CD4-positive, alpha-beta memory T cell (primary cell): ENCODE results near the gene IL17RA. TPM values are rescaled to one million over a fixed set of nuclear protein-coding genes. Genes with fewer than 3 reads are reported as not detected.

Experiments used
- CTCF ChIA-PET: fragments of 350-600 bp; sonication (Branson Sonifier 250); formaldehyde crosslinking; loops from one replicate; lab custom pipeline; 2021; ENCODE audit warnings: inconsistent platforms; ENCODE audit not compliant: partially characterized antibody; lab: Charles Lee
- POLR2A ChIA-PET: fragments of 350-600 bp; sonication (Branson Sonifier 250); formaldehyde crosslinking; loops from one replicate; lab custom pipeline; 2021; ENCODE audit not compliant: partially characterized antibody; lab: Charles Lee
- DNase-seq, 5 donors: peaks; one replicate each; pipeline versions ENCODE4 v3.0.0 to v3.0.0-alpha.2; 2020 to 2022; ENCODE audit warnings: mixed read lengths in 1 of 5
- H3K27ac ChIP-seq: one replicate; pipeline ENCODE4 v1.7.0; 2013; ENCODE audit warnings: low read depth, low read length
- H3K27me3 ChIP-seq: 2 replicates; pipeline ENCODE4 v1.7.0; 2013; ENCODE audit warnings: mild to moderate bottlenecking, low read length, moderate library complexity; ENCODE audit not compliant: insufficient read depth
- H3K36me3 ChIP-seq: 2 replicates; pipeline ENCODE4 v1.7.0; 2013; ENCODE audit warnings: mild to moderate bottlenecking, low read length, moderate library complexity; ENCODE audit not compliant: insufficient read depth
- H3K4me1 ChIP-seq: 2 replicates; pipeline ENCODE4 v1.7.0; 2013; ENCODE audit warnings: mild to moderate bottlenecking, low read length, moderate library complexity; ENCODE audit not compliant: insufficient read depth
- H3K4me3 ChIP-seq, 2 donors: one replicate each; pipeline ENCODE4 v1.7.0; 2013; ENCODE audit warnings: low read length in 2 of 2, mild to moderate bottlenecking in 1 of 2
- H3K9me3 ChIP-seq, 2 donors: one replicate each; pipeline ENCODE4 v1.7.0; 2013; ENCODE audit warnings: low read length in 2 of 2, control low read depth in 1 of 2; ENCODE audit not compliant: control insufficient read depth in 1 of 2
- H3K27ac Mint-ChIP-seq, 7 donors: one replicate each; pipeline ENCODE4 v1.8.0; 2020 to 2021; ENCODE audit warnings: mixed read lengths in 7 of 7, mild to moderate bottlenecking in 6 of 7, inconsistent platforms in 3 of 7, moderate library complexity in 3 of 7
- H3K27me3 Mint-ChIP-seq, 2 donors: one replicate each; pipeline ENCODE4 v1.8.0; 2020 to 2021; ENCODE audit warnings: mixed read lengths in 2 of 2
- H3K36me3 Mint-ChIP-seq, 2 donors: one replicate each; pipeline ENCODE4 v1.8.0; 2020 to 2021; ENCODE audit warnings: mixed read lengths in 2 of 2, inconsistent platforms in 1 of 2, mild to moderate bottlenecking in 1 of 2
- H3K4me1 Mint-ChIP-seq, 4 donors: one replicate each; pipeline ENCODE4 v1.8.0; 2020 to 2021; ENCODE audit warnings: mixed read lengths in 4 of 4, mild to moderate bottlenecking in 1 of 4
- H3K4me3 Mint-ChIP-seq, 8 donors: one replicate each; pipeline ENCODE4 v1.8.0; 2020 to 2021; ENCODE audit warnings: mixed read lengths in 8 of 8, mild to moderate bottlenecking in 7 of 8, moderate library complexity in 6 of 8, inconsistent platforms in 3 of 8
- H3K9me3 Mint-ChIP-seq, 8 donors: one replicate each; pipeline ENCODE4 v1.8.0; 2020 to 2021; ENCODE audit warnings: mixed read lengths in 8 of 8, mild to moderate bottlenecking in 5 of 8, inconsistent platforms in 3 of 8, moderate library complexity in 1 of 8
- intact Hi-C: fragments of 100-400 bp; cut with micrococcal nuclease; formaldehyde crosslinking; loops from one replicate; pipeline ENCODE4 v1.15.1; 2023
- polyA plus RNA-seq, 2 donors: library from polyadenylated mRNA; unstranded; fragments of 300-500 nt; fragmentation: Illumina TruSeq; gene quantifications; one replicate each; pipeline ENCODE4 v1.2.3, GENCODE V29; 2021
- total RNA-seq, 2 experiments: library from RNA; stranded (reverse); gene quantifications; one replicate each; pipeline ENCODE4 v1.2.3, GENCODE V29; 2021

The IL17RA gene
- total and polyA plus RNA-seq, 4 experiments from 2014 or later: 19.8 to 77.2 (median 55.7) TPM

- H3K27me3 Mint-ChIP-seq: no peaks in the 10 kb centered on the region
- ChIA-PET POLR2A (interaction anchor here (1.1 kb wide), 1 partner anchor 17 kb away, joined by 3 read pairs; no protein-coding TSS in a partner anchor), CTCF (no interaction called here)
- no peak overlapping the region for H3K4me3 ChIP-seq
- intact Hi-C loops: no loop called here
- H3K4me1 ChIP-seq: peaks cover 51% of the 10 kb centered on the region
- no peak overlapping the region for H3K27ac ChIP-seq
- H3K27ac Mint-ChIP-seq: peak overlapping the region in 4 of 7 donors; percentile 59 to 75 (median 66)
- H3K9me3 Mint-ChIP-seq: no peaks in the 10 kb centered on the region
- peaks cover 92% of the 10 kb centered on the region for H3K36me3 ChIP-seq
- H3K4me3 Mint-ChIP-seq: no peak overlapping the region
- peaks cover 56 to 72% of the 10 kb centered on the region in 2 donors for H3K36me3 Mint-ChIP-seq
- no peaks in the 10 kb centered on the region for H3K27me3 ChIP-seq
- H3K9me3 ChIP-seq: no peaks in the 10 kb centered on the region
- no peak for DNase-seq
- H3K4me1 Mint-ChIP-seq: peaks cover 31 to 72% (median 54%) of the 10 kb centered on the region in 4 donors
These were observed 19.6 kb downstream of the IL17RA start for GRCh38 chr22:17104336-17104935.

GRCh38 chr22:17105143-17106129, 20.6 kb downstream of the IL17RA start:
- no peaks in the 10 kb centered on the region for H3K9me3 Mint-ChIP-seq
- H3K27ac ChIP-seq: no peak overlapping the region

GRCh38 chr22:17106161-17106784, 21.5 kb downstream of the IL17RA start:
- H3K4me1 Mint-ChIP-seq: peaks cover 28 to 63% (median 45%) of the 10 kb centered on the region in 4 donors
- Histone ChIP-seq H3K36me3 (peaks cover 79% of the 10 kb centered on the region), H3K27me3 (no peaks in the 10 kb centered on the region), H3K4me3 (no peak overlapping the region), H3K27ac (no peak overlapping the region), H3K9me3 (no peaks in the 10 kb centered on the region), H3K4me1 (peaks cover 33% of the 10 kb centered on the region)
- peak overlapping the region; percentile 64 to 87 (median 72) for H3K4me3 Mint-ChIP-seq
- DNase-seq: no peak
- ChIA-PET CTCF (interaction anchor here (0.8 to 1.8 kb wide), 6 partner anchors 9 to 396 kb away, joined by 3 to 6 read pairs (median 3); no protein-coding TSS in a partner anchor), POLR2A (interaction anchor here (1.1 to 1.9 kb wide), 5 partner anchors 11 to 52 kb away, joined by 3 to 18 read pairs (median 5); partner anchors contain the start of gene IL17RA)
- H3K27me3 Mint-ChIP-seq: no peaks in the 10 kb centered on the region
- H3K9me3 Mint-ChIP-seq: no peaks in the 10 kb centered on the region
- peak overlapping the region; percentile 48 to 85 (median 82) for H3K27ac Mint-ChIP-seq
- H3K36me3 Mint-ChIP-seq: peaks cover 52 to 69% of the 10 kb centered on the region in 2 donors
- intact Hi-C loops: loop anchor here (2.0 kb wide), 1 partner anchor 19 kb away; no protein-coding TSS in a partner anchor

More at GRCh38 chr22:17105143-17106129, 20.6 kb downstream of the IL17RA start:
- intact Hi-C loops: loop anchor here (2.0 kb wide), 1 partner anchor 19 kb away; no protein-coding TSS in a partner anchor
- H3K4me1 ChIP-seq: peaks cover 41% of the 10 kb centered on the region
- peak overlapping the region in 1 of 8 donors; percentile 78 for H3K4me3 Mint-ChIP-seq
- no peak for DNase-seq
- peaks cover 55 to 69% of the 10 kb centered on the region in 2 donors for H3K36me3 Mint-ChIP-seq
- H3K4me1 Mint-ChIP-seq: peaks cover 31 to 67% (median 49%) of the 10 kb centered on the region in 4 donors
- H3K36me3 ChIP-seq: peaks cover 87% of the 10 kb centered on the region
- no peak overlapping the region for H3K4me3 ChIP-seq
- POLR2A ChIA-PET: interaction anchor here (1.1 to 1.9 kb wide), 3 partner anchors 12 to 21 kb away, joined by 3 to 17 read pairs (median 5); partner anchors contain the start of gene IL17RA
- no peaks in the 10 kb centered on the region for H3K27me3 ChIP-seq
- H3K27ac Mint-ChIP-seq: peak overlapping the region in 5 of 7 donors; percentile 15 to 85 (median 62)
- CTCF ChIA-PET: interaction anchor here (0.9 kb wide), 1 partner anchor 8 kb away, joined by 3 read pairs; no protein-coding TSS in a partner anchor
- H3K9me3 ChIP-seq: no peaks in the 10 kb centered on the region
- no peaks in the 10 kb centered on the region for H3K27me3 Mint-ChIP-seq

GRCh38 chr22:17106785-17107546, 22.2 kb downstream of the IL17RA start:
- Mint-ChIP-seq H3K27me3 (no peaks in the 10 kb centered on the region), H3K9me3 (no peaks in the 10 kb centered on the region), H3K36me3 (peaks cover 45 to 64% of the 10 kb centered on the region in 2 donors), H3K4me3 (peak overlapping the region; percentile 64 to 87 (median 72)), H3K4me1 (peaks cover 23 to 61% (median 43%) of the 10 kb centered on the region in 4 donors), H3K27ac (peak overlapping the region; percentile 73 to 85 (median 84))
- H3K27ac ChIP-seq: no peak overlapping the region
- H3K4me1 ChIP-seq: peaks cover 28% of the 10 kb centered on the region
- peaks cover 72% of the 10 kb centered on the region for H3K36me3 ChIP-seq
- peak in 1 of 5 donors; percentile 17 for DNase-seq
- ChIA-PET POLR2A (interaction anchor here (1.0 to 1.9 kb wide), 6 partner anchors 8 to 51 kb away, joined by 3 to 18 read pairs (median 6); partner anchors contain the start of gene IL17RA), CTCF (interaction anchor here (0.8 to 1.8 kb wide), 7 partner anchors 10 to 395 kb away, joined by 3 to 6 read pairs (median 3); no protein-coding TSS in a partner anchor)
- intact Hi-C loops: loop anchor here (2.0 kb wide), 1 partner anchor 20 kb away; no protein-coding TSS in a partner anchor
- no peaks in the 10 kb centered on the region for H3K27me3 ChIP-seq
- H3K9me3 ChIP-seq: no peaks in the 10 kb centered on the region
- H3K4me3 ChIP-seq: no peak overlapping the region

- no peak for DNase-seq
- CTCF ChIA-PET: interaction anchor here (0.7 to 1.8 kb wide), 8 partner anchors 9 to 394 kb away, joined by 3 to 6 read pairs (median 4); no protein-coding TSS in a partner anchor
- intact Hi-C loops: loop anchor here (2.0 kb wide), 1 partner anchor 21 kb away; no protein-coding TSS in a partner anchor
These were observed 22.7 kb downstream of the IL17RA start for GRCh38 chr22:17107547-17107810.

More at GRCh38 chr22:17107547-17107810, 22.7 kb downstream of the IL17RA start:
- Histone ChIP-seq H3K27ac (no peak overlapping the region), H3K4me1 (peaks cover 28% of the 10 kb centered on the region), H3K27me3 (no peaks in the 10 kb centered on the region), H3K36me3 (peaks cover 67% of the 10 kb centered on the region), H3K9me3 (no peaks in the 10 kb centered on the region), H3K4me3 (no peak overlapping the region)
- Mint-ChIP-seq H3K27ac (peak overlapping the region in 5 of 7 donors; percentile 72 to 85 (median 82)), H3K9me3 (no peaks in the 10 kb centered on the region), H3K4me1 (peaks cover 25 to 55% (median 41%) of the 10 kb centered on the region in 4 donors), H3K36me3 (peaks cover 40 to 59% of the 10 kb centered on the region in 2 donors), H3K27me3 (no peaks in the 10 kb centered on the region), H3K4me3 (peak overlapping the region in 2 of 8 donors; percentile 78 to 87)
- POLR2A ChIA-PET: interaction anchor here (1.0 to 1.9 kb wide), 5 partner anchors 9 to 50 kb away, joined by 3 to 18 read pairs (median 8); no protein-coding TSS in a partner anchor
